ENCODE results near the gene MTX1. TPM values are rescaled to one million over a fixed set of nuclear protein-coding genes. Genes with fewer than 3 reads are reported as not detected.

The MTX1 gene
- total RNA-seq, 1 donor from 2014 or later, result 79.3 TPM

- Histone ChIP-seq H3K4me3 (ENCODE audit: low read depth, low read length) (no peak overlapping the region), H3K36me3 (ENCODE audit: control insufficient read depth, insufficient read depth, low read length) (peaks cover 3% of the 10 kb centered on the region), H3K27me3 (ENCODE audit: control insufficient read depth, insufficient read depth, low read length) (no peaks in the 10 kb centered on the region)
- TF ChIP-seq CTCF (IDR thresholded peaks at IDR 0.05; ENCODE audit: insufficient read depth, low read length, poor library complexity, severe bottlenecking), result no peak
- no peak for DNase-seq (ENCODE audit: low read depth)
These were observed 6.3 kb upstream of the MTX1 start for GRCh38 chr1:155202198-155202597.

DNA sequence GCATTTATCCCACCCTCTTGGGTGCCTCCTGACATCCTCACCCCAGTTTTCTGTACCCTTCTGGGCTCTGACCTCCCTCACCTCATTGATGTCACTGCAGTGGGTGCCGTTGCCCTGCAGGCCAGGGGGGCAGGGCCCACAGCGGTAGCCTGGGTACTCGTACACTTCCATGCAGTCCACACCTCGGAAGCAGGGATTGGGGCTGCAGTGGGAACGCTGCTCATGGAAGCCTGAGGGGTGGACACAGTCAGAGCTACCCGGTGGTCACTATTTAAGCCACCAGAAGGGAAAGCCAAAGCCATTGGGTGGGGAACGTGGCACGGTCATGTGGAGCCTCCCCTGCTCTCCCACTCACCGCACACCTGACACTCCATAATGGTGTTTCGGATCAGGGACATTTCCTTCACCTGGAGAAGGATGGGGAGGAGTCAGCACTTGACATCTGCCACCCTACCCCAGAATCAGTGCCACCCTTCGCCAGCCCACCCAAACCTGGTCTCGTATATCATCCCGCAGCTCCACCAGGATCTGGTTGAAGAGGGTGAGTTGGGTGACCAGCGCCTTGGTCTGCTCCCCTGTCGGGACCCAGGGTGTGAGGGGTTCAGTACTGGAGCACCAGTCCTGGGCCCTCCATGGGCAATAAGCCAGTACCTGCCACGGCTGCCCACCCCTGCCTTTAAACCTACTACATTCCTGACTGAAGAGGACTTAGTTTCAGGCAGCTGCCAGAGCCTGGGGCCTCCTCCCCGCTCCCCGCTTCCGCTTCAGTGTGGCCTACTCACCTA lies 5.6 kb upstream of the MTX1 start:
- DNase-seq (ENCODE audit: low read depth), result no peak
- no peak overlapping the region for H3K4me3 ChIP-seq (ENCODE audit: low read depth, low read length)

DNA sequence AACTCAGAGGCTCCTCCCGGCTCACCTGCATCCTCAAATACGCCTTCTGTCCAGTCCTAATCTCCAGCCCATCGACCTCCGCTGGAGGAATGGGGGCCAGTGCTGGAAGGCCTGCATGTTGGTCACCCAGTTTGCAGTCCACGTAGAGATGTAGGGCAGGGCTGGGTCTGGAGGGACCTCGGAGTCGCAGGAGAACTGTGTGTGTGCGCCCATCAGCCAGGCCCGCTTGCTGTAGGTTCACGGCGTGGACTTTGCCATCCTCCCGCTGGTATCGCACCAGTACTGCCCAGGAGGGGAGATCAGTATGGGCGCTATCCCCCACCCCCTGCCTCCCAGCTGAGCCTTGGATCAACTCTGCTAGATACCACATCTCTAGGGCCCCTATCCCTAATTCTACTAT lies 3.5 kb upstream of the MTX1 start:
- Histone ChIP-seq H3K36me3 (ENCODE audit: control insufficient read depth, insufficient read depth, low read length) (no peaks in the 10 kb centered on the region), H3K4me3 (ENCODE audit: low read depth, low read length) (no peak overlapping the region), H3K27me3 (ENCODE audit: control insufficient read depth, insufficient read depth, low read length) (no peaks in the 10 kb centered on the region)
- DNase-seq (ENCODE audit: low read depth), result no peak
- TF ChIP-seq CTCF (IDR thresholded peaks at IDR 0.05; ENCODE audit: insufficient read depth, low read length, poor library complexity, severe bottlenecking), result no peak

More for the DNA sequence above, 5.6 kb upstream of the MTX1 start:
- TF ChIP-seq CTCF (IDR thresholded peaks at IDR 0.05; ENCODE audit: insufficient read depth, low read length, poor library complexity, severe bottlenecking), result no peak
- H3K36me3 ChIP-seq (ENCODE audit: control insufficient read depth, insufficient read depth, low read length), result peaks cover 3% of the 10 kb centered on the region
- H3K27me3 ChIP-seq (ENCODE audit: control insufficient read depth, insufficient read depth, low read length), result no peaks in the 10 kb centered on the region

- no peak for TF ChIP-seq CTCF (IDR thresholded peaks at IDR 0.05; ENCODE audit: insufficient read depth, low read length, poor library complexity, severe bottlenecking)
- no peak for DNase-seq (ENCODE audit: low read depth)
- H3K27me3 ChIP-seq (ENCODE audit: control insufficient read depth, insufficient read depth, low read length), result no peaks in the 10 kb centered on the region
- H3K4me3 ChIP-seq (ENCODE audit: low read depth, low read length), result no peak overlapping the region
- no peaks in the 10 kb centered on the region for H3K36me3 ChIP-seq (ENCODE audit: control insufficient read depth, insufficient read depth, low read length)
These were observed 2.4 kb upstream of the MTX1 start for GRCh38 chr1:155205969-155206593.

- H3K4me3 ChIP-seq (ENCODE audit: low read depth, low read length), result peak overlapping the region; percentile 75
These were observed 1.3 kb upstream of the MTX1 start for GRCh38 chr1:155206891-155207805.

More at GRCh38 chr1:155206891-155207805, 1.3 kb upstream of the MTX1 start:
- no peaks in the 10 kb centered on the region for H3K36me3 ChIP-seq (ENCODE audit: control insufficient read depth, insufficient read depth, low read length)
- peak; percentile 93 for TF ChIP-seq CTCF (IDR thresholded peaks at IDR 0.05; ENCODE audit: insufficient read depth, low read length, poor library complexity, severe bottlenecking)
- H3K27me3 ChIP-seq (ENCODE audit: control insufficient read depth, insufficient read depth, low read length), result no peaks in the 10 kb centered on the region
- DNase-seq (ENCODE audit: low read depth), result no peak

Measured in kidney epithelial cell (primary cell).